NT2/D1 (cell line): ENCODE results near the gene KNL1.

ENCODE experiments used
- SUZ12 ChIP-seq: IDR thresholded peaks from 2 replicates; pipeline ENCODE4 v1.6.1; 2011; ENCODE audit not compliant: insufficient read length, insufficient read depth; ENCODE audit errors: extremely low read depth
- YY1 ChIP-seq: IDR thresholded peaks from 2 replicates; pipeline ENCODE4 v1.6.1; 2011; ENCODE audit not compliant: insufficient read length, insufficient read depth
- ZNF274 ChIP-seq: IDR thresholded peaks from 2 replicates; pipeline ENCODE4 v1.6.1; 2011; ENCODE audit warnings: mild to moderate bottlenecking, low read depth, low read length

DNA sequence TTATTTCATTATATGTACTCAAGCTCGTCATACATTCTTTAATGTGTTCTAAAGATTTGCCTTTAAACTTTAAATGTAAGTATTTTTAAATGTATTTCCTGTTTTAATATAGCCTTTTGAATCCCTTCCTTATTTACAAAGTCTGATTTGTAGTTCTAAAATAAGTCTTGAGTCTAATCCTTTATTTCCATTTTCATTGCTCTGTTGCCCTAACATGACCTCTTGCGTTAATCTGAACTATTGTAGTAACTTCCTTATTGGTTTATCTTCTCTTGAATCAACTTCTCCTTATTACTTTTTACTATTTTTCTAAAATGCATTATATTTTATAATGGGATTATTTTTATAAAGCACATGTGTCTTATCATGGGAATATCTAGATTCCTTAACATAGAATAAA, 24.0 kb downstream of the KNL1 start:
- TF ChIP-seq ZNF274 (no peak), YY1 (no peak), SUZ12 (no peak)
